ENCODE results near the gene RARS1. TPM values are rescaled to one million over a fixed set of nuclear protein-coding genes. Genes with fewer than 3 reads are reported as not detected.

RARS1 gene
- total RNA-seq, 2 donors from 2014 or later, result 50.5 to 93.8 TPM

- Histone ChIP-seq H3K36me3 (peaks cover 42% of the 10 kb centered on the region), H3K9me3 (no peaks in the 10 kb centered on the region)
Measured at GRCh38 chr5:168489059-168489458, 2.8 kb downstream of the RARS1 start.

GRCh38 chr5:168494057-168494555, 7.8 kb downstream of the RARS1 start:
- ATAC-seq (ENCODE audit: insufficient number of reproducible peaks, low FRiP score, low read depth) (no peak), DNase-seq (ENCODE audit: low spot score) (no peak)
- Histone ChIP-seq H3K9me3 (no peaks in the 10 kb centered on the region), H3K27me3 (replicated peaks; ENCODE audit: insufficient read depth) (no peaks in the 10 kb centered on the region), H3K4me3 (no peak overlapping the region), H3K27ac (no peak overlapping the region), H3K36me3 (peaks cover 75% of the 10 kb centered on the region), H3K4me1 (ENCODE audit: control insufficient read depth in 1 of 2, low read depth in 2 of 2) (no peaks in the 10 kb centered on the region)
- no peak for TF ChIP-seq CTCF (IDR thresholded peaks at IDR 0.05)

More at GRCh38 chr5:168489059-168489458, 2.8 kb downstream of the RARS1 start:
- ATAC-seq (ENCODE audit: insufficient number of reproducible peaks, low FRiP score, low read depth), result no peak
- Histone ChIP-seq H3K4me3 (no peak overlapping the region), H3K27ac (no peak overlapping the region), H3K27me3 (replicated peaks; ENCODE audit: insufficient read depth) (no peaks in the 10 kb centered on the region), H3K4me1 (ENCODE audit: control insufficient read depth in 1 of 2, low read depth in 2 of 2) (peaks cover 6 to 9% of the 10 kb centered on the region in 2 donors)
- DNase-seq (ENCODE audit: low spot score), result no peak
- no peak for TF ChIP-seq CTCF (IDR thresholded peaks at IDR 0.05)

- H3K9me3 ChIP-seq, result no peaks in the 10 kb centered on the region
- no peaks in the 10 kb centered on the region for H3K4me1 ChIP-seq (ENCODE audit: control insufficient read depth in 1 of 2, low read depth in 2 of 2)
- H3K27me3 ChIP-seq (replicated peaks; ENCODE audit: insufficient read depth), result no peaks in the 10 kb centered on the region
- no peak for TF ChIP-seq CTCF (IDR thresholded peaks at IDR 0.05)
- no peak overlapping the region for H3K27ac ChIP-seq
- no peak overlapping the region for H3K4me3 ChIP-seq
- DNase-seq (ENCODE audit: low spot score) (no peak), ATAC-seq (ENCODE audit: insufficient number of reproducible peaks, low FRiP score, low read depth) (no peak)
- H3K36me3 ChIP-seq, result peaks cover 50% of the 10 kb centered on the region
Measured at GRCh38 chr5:168502563-168503237, 16.4 kb downstream of the RARS1 start.

GRCh38 chr5:168513861-168514428, 27.7 kb downstream of the RARS1 start:
- Histone ChIP-seq H3K4me3 (no peak overlapping the region), H3K27ac (no peak overlapping the region), H3K9me3 (peaks cover 6% of the 10 kb centered on the region), H3K36me3 (peaks cover 69% of the 10 kb centered on the region), H3K4me1 (ENCODE audit: control insufficient read depth in 1 of 2, low read depth in 2 of 2) (no peaks in the 10 kb centered on the region), H3K27me3 (replicated peaks; ENCODE audit: insufficient read depth) (no peaks in the 10 kb centered on the region)
- ATAC-seq (ENCODE audit: insufficient number of reproducible peaks, low FRiP score, low read depth), result no peak
- no peak for DNase-seq (ENCODE audit: low spot score)
- TF ChIP-seq CTCF (IDR thresholded peaks at IDR 0.05), result no peak

- Histone ChIP-seq H3K27ac (no peak overlapping the region), H3K9me3 (no peaks in the 10 kb centered on the region), H3K27me3 (replicated peaks; ENCODE audit: insufficient read depth) (no peaks in the 10 kb centered on the region), H3K36me3 (no peaks in the 10 kb centered on the region), H3K4me3 (no peak overlapping the region), H3K4me1 (ENCODE audit: control insufficient read depth in 1 of 2, low read depth in 2 of 2) (peaks cover 0 to 3% of the 10 kb centered on the region in 2 donors)
- DNase-seq (ENCODE audit: low spot score), result no peak
- no peak for TF ChIP-seq CTCF (IDR thresholded peaks at IDR 0.05)
- ATAC-seq (ENCODE audit: insufficient number of reproducible peaks, low FRiP score, low read depth), result no peak
Measured at GRCh38 chr5:168525856-168526255, 39.6 kb downstream of the RARS1 start.
